ENCODE measurements around the gene PLCG2.
"Not testable (repeated sequence)": the region's sequence is repeated elsewhere in the genome, so short reads cannot be mapped to it uniquely, and the experiment has no call there.

Gene PLCG2

DNA sequence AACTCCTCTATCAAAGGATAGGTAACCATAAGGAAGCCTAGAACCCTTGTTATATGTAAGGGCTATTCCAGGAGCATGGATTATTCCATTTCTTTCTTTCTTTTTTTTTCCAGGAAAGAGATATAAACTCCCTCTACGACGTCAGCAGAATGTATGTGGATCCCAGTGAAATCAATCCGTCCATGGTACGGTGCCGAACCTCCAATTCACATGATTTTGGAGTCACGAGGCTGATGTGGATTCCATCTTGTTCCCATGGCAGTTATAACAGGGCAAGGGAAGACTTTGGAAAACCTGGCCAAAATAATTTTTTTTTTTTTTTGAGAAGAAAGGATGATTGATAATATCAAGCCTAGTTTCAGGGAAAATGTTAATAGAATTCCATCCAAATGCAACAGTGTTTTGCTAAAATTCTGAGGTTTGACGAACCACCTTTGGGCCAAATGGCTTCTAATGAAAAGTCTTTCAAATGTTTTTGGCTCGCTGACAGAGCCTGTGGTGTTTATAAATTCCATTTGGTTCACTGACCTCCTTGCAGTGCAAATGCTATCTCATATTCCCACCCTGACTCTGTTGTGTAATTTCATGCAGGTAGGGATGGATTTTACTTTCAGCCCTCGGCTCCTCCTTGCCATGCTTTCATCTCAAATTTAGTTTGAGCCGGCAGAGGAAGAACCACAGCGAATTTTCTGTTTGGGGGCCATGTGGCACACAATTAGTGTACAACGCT, 142.2 kb downstream of the PLCG2 start:
- no peak for DNase-seq

DNA sequence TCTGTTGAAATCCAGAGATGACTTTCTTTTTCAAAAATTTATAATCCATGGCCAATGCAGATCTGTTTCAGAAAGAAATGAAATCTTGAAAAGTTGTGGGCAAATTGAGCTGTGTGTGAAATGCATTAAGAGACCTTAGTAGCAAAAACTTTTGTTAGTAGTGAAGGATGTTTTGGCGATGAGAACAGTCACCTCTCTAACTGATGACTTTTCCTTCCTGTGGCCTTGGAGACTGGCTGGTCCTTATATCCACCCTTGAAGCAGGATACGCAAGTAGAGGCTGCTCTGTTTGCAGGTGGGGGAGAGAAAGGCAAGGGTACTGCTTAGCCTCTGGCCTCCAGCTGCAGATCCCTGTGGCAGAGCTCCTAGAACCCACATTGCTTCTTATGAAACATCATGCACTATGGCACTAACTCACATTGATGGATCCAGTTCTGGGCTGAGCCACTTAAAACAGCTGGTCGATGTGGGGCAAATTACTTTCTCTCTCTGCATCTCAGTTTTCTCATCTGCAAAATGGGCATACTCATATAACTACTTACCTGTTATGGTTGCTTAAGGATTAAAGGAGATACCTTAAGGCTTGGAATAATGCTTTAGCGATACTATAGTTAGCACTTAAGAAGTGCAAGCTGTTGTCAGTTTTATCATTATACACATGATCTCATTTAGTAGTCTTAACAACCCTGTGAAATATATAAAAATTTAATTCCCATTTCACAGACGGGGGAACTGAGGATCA, 142.9 kb downstream of the PLCG2 start:
- DNase-seq, result no peak

DNA sequence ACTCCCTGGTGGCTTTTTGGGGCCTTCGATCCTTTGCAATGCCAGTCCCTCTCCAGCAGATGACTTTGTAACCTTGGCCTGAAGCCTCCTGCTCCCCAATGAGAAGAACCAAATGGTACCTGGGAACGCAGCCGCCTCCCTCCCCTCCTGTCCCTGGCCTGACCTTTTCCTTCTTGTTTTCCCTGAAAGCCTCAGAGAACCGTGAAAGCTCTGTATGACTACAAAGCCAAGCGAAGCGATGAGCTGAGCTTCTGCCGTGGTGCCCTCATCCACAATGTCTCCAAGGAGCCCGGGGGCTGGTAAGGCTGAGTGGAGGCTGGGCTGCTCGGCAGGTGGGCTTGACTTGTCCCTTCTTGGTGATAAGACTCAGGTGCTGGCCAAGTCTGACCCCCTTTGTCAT, 144.2 kb downstream of the PLCG2 start:
- no peak for DNase-seq

DNA sequence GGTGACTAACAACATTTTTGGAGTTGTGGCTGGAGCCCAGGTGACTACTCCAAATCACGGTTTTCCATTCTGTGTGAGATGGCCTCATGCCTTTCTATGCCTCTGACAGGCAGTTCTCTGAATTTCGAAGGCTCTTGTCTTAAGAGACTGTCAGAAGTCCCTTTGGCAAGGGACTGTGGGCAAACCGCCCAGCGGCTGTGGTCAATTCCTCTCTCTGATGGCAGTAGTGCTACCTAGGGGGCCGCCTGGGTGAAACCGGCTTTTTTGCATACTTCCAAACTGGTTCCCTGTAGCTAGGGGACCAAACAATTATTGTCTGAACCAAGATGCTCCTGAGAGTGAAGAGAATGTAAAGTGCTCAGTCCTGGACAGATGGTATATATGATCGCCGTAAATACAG, 145.9 kb downstream of the PLCG2 start:
- DNase-seq, result no peak

DNA sequence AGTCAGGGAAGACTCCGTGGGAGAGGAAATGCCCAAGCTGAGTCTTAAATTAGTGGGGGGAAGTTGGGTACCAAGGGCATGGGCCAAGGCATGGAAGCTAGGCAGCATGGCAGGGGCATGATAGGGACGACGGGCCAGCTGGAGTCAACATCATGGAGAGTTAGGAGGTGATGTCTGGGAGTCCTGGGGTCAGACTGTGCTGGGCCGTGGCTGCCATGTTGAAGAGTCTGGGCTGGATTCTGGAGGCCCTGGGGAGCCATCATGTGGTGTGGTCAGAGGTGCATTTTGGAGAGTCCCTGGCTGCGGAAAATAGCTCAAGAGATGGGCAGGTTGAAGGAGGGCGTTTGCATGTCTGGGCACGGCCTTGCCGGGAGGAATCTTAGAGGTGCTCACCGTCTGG, 146.9 kb downstream of the PLCG2 start:
- DNase-seq, result no peak

DNA sequence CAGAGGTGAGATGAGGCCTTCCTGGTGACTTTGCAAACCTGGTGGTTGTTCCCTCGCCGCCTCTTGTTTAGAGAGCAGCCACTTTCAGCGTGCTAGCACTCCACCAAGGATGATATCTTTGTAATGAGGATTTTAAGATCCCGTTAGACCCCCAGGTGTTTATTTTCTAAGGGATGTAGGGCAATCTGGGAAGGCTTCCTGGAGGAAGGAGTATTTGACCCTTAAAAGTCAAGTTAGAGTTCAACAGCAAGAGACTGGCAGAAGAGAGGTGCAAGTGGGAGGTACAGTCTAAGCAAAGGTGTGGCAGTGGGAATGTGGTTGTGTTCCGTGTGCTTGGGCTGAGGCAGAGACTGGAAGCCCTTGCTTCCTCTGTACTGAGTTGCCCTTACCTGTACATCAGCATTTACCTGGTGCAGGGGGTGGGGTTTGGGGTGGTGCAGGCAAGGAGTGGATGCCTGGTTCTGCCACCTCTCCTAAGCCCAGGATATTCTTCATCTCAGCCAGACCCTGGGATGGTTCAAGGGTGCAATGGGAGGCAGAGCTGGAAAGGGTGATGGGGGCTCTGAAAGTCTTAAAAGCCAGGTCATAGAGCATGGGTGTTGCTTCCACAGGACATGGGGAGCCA, 148.6 kb downstream of the PLCG2 start:
- no peak for DNase-seq

DNA sequence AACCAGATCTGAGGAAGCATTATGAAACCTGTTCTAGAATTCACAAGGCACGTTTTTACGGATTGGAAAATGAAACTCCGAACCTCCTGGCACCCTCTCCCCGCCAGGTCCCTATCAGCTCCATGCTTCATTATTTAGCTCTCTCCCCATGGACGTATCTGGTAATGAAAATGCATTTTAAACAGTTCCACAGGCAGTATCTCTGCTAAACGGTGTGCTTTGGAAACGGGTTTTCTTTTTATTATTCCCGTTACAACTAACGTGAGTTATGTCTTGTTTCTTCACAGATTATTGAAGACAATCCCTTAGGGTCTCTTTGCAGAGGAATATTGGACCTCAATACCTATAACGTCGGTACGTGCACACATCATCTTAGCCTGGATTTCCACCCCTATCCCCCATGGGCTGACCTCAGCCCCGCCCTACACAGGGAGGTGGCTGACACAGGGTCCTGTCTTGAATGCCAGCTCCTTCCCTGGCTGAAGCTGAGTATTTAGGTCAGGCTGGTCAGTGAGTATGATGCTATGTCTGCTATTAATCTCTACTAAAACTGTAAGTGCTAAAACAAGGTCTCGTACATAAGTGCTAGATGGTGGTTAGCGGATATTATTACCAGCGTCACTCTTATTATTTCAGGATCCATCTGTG, 149.3 kb downstream of the PLCG2 start:
- DNase-seq, result no peak

DNA sequence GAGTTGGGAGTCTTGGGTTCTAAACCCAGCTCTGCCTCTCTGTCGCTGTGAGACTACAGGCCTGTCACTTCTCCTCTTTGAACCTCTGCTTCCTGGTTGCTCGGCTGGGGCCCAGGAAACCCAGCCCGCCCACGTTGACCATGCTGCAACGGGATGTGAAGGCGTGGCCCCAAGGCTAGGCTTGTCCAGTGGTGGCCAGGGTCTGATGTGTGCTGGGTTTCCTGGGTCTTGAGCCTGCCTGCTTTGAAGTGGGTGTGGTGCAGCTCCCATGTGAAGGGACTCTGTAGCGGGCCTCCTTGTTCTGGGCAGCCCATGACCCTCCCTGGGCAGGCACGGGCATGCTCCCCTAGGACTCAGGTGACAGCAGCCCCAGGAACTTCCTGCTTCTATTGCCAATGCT, 149.9 kb downstream of the PLCG2 start:
- DNase-seq, result no peak

DNA sequence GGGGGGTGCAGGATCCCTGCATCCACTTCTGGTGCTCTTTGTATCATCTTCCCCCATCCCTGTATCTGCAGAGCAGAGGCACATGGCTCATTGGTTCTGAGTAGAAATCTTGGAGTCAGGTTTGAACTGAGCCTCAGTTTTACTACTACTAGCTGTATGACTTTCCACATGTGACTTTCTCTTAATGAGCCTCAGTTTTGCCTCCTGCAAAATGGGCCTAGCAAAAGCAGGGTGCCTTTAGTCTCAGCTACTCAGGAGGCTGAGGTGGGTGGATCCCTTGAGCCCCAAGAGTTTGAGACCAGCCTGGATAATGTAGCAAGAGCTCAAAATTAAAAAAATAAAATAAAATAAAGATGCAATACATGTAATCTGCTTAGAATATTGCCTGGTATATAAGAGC, 150.8 kb downstream of the PLCG2 start:
- DNase-seq, result no peak

DNA sequence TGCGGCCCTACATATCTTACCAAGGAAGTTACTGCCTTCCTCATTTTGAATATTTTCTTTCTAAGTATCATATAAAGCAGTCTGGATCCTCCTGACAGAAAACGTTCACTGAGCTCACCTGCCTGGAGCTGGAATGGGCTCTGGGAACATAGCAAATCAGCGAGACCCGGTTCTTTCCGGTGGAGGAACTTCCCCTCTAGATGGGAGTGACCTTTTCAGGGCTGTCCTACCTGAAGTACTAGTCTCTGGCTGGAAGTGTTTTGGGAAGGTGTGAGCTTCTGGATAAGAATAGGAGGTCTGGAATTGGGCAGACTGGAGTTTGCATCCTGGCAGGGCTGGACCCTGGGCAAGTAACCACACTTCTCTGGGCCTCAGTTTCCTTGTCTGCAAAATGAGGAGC, 152.8 kb downstream of the PLCG2 start:
- DNase-seq, result no peak

DNA sequence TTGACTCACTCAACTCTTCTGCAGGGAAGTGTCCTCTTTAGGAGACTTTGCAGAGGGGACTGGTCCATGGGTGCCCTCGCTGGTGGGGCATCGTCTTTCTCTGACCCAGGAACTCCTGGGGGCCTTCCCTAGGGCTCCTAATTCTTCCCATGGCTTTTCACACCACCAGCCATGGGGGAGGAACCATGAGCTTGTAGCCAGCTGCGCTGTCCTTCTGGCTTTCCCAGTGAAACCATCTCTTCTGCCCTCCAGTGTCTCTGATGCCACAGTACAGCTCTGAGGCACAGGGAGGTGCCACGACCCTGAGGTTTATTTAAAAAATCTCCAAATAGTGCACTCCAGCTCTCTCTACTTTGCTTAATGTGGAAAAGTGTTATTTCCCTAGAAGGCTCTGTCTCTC, 153.6 kb downstream of the PLCG2 start:
- no peak for DNase-seq

DNA sequence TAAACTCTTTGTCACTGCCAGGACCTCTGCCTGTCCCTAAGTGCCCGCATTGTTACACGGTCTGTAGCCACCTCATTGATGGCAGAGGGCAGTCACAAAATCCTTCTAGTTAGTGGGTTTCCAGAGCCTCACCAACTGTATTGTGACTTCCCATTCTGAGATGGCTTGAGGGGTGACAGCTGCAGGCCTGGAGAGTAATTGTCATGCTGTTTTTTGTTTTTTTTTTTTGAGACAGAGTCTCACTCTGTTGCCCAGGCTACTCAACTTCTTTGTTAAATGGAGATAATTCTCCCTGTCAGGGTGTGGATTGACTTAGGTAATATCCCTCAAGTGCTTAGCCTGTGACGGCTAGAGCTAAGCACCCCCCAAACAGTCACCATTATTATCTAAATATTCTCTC, 154.3 kb downstream of the PLCG2 start:
- no peak for DNase-seq

DNA sequence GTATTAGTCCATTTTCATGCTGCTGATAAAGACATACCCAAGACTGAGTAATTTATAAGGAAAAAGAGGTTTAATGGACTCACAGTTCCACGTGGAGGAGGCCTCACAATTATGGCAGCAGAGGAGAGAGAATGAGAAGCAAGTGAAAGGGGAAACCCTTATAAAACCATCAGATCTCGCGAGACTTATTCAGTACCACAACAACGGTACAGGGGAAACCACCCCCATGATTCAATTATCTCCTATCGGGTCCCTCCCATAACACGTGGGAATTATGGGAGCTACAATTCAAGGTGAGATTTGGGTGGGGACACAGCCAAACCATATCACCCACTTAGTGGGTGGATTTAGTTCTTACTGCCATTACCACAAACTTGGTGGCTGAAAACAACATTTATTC, 155.6 kb downstream of the PLCG2 start:
- DNase-seq, result not testable (repeated sequence)

DNA sequence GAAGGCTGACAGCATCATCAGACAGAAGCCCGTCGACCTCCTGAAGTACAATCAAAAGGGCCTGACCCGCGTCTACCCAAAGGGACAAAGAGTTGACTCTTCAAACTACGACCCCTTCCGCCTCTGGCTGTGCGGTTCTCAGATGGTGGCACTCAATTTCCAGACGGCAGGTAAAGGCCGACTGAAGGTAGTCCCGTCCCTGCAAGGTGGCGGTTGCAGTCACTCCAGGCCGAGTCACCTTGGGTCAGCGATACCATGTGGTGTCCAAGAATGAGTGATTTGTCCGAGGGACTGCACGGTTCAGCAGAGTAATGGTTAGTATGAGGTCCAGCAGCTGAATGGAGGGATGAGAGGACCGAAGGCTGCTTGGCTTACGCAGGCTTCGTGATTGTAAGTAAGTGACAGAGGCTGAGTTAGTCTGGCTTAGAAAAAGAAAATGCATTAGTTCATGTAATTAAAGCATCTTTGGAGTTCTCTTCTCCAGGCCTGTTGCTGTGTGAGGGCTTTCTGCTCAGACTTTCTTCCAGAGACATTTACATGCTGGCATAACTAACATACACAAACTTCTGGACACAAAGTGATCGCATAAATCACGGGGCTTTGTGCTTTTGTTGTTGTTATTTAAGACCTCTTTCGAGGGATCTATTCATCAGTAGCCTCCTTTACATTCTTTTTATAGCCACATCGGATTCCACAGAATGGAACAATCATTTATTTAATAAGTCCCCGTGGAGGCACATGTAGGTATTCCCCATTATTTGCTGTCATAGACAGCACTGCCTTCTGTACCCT, 157.3 kb downstream of the PLCG2 start:
- no peak for DNase-seq

DNA sequence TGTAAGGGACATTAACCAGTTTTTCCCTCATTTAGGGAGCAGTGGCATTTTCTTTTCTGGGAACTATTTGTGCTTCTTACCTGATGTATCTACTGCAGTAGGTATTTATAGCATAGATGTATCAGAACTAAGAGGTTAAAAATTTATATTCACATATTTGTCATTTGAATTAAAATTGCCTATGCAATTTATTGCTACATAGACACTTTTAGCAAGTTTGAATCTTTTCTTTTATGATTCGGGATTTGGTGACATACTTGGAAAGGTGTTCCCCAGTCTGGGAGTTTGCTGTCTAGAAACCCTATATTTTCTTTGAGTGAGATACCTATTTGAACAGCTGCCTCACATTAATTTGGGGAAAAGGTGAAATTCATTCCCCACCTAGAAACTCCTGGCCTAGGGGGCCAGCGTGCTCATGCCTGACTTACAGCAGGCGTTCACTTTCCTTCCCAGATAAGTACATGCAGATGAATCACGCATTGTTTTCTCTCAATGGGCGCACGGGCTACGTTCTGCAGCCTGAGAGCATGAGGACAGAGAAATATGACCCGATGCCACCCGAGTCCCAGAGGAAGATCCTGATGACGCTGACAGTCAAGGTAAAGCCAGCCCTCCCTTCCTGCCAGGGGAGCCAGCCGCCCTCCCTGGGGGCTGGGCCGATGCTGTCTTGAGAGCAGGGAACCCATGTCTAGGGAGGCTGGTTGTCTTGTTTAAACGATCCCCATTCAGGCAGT, 158.4 kb downstream of the PLCG2 start:
- DNase-seq, result no peak

DNA sequence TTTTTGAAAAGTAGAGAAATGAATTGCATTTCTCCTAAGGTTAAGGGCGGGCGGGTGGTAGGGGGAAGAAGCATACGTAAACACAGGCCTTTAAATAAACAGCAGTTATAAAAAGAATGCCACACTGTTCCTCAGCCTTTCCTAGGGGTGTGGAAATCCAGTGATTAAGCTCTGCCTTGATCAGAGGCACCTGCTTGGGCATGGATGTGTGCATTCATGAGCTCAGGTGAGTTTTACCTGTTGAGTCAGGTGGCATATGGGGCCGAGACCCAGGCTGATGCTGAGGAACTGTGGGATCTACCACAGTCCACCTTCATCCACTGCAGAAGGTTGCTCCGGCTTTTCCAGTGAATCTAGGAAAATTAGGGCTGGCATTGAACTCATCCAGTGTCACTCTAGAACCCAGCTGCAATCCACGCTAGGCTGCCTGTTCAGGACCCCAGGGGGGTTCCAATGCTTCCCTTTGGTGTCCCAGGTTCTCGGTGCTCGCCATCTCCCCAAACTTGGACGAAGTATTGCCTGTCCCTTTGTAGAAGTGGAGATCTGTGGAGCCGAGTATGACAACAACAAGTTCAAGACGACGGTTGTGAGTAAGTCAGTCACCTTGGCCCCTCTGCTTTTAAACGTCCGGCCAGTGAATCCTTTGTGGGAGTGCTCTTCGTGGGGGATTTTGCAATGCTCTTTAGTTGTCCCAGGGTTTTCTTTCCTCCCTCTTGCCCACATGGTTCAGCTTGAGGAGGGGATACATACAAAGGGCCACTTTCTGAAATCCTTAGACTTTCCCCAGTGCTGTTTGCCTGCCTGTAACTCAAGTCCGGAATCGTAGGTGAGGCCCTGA, 159.5 kb downstream of the PLCG2 start:
- DNase-seq, result no peak

DNA sequence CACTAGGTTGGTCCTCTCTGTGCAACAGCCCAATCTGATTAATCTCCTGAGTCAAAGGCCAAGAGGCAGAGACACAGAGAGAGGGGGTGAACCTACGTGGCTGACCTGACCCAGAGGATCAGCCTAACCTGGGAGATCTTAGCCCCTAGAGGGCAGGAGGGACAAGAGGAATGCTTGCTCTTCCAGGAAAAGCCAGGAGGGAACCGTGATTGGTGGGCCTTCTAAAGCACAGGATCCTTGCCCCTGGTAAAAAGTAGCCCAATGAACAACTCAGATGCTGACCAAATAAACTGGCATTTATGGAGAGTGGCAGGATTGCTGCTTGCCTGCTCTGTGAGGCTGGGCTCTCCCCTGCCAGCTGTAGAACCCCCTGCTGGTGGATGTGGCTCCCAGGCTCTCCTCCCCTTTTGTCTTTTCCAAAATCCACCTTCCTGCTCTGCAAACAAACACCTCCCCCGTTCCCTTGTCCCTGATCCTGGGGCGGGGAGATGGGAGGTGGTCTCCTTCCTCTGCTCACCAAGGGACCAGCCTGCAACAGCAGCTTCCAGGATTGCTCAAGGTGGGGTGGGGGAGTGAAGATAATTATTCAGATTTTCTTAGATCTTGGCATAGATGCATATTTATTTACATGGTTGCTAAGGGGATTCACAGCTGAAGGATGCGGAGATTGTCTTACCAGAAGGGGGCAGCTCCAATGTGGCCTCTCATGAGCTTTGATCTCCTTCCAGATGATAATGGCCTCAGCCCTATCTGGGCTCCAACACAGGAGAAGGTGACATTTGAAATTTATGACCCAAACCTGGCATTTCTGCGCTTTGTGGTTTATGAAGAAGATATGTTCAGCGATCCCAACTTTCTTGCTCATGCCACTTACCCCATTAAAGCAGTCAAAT, 160.3 kb downstream of the PLCG2 start:
- DNase-seq, result no peak

DNA sequence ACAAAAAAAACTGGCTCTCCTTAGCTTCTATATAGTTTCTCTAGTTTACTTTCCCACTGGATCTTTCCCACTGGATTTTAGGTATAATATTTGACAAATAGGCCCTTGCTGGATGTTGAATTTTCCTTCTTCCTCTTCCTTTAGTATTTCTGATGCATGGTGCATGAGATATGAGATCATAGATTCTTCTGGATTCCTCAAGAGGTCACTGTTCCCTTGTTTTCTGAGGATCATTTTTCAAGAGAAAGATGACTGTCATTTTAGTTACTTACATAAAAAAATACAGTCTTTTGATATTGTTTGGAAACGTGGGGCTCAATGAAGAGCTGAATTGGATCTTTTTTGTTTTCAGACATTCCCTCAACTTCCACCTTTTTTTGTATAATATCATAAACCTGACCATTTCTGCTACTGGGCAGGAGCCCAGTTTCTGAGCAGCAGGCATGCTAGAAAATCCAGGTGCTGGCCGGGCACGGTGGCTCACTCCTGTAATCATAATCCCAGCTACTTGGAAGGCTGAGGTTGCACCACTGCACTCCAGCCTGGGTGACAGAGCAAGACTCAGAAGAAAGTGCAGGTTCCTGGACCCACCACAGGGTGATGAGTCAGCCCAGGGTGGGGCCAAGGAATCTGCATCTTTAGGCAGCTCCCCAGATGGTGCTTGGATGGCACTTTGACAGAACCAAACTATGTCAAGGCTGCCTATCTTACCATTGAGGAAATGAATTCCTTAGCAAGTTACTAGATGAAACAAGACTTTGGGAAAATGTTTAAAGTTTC, 161.9 kb downstream of the PLCG2 start:
- DNase-seq, result no peak

DNA sequence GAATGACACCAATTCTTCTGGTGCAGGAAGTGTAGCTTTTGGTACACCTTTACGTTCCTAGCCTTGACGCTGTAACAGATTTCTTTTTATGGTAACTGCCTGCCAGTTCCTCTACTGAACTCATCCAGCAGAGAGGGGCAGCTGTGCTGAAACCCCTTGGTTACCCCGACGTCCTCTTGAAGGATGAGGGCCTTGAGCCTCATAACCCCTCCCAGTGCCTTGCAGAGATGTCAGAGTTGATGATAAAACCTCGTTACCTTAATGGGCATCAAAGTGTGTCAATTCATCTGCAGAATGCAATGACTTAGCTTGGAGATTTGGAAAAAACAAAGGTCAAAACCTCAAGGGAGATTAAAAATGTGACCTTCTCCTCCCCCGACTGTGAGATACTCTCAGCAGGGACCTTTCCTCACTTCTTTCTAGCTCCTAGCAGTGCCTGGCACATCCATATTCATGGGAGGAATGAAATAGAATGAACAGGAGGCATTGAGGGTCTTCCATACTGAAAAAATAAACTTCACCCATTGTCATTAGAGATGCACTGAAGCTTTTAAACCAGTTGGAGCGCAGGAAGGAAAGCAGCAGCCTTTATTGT, 163.0 kb downstream of the PLCG2 start:
- no peak for DNase-seq
